NCI-H2227 (cell line): ENCODE data around the gene BACH2.
A peak's percentile ranks its signal among the peaks of the same experiment; 100 is the strongest.
"Not testable (repeated sequence)": the region's sequence is repeated elsewhere in the genome, so short reads cannot be mapped to it uniquely, and the experiment has no call there.

Experiments
- DNase-seq: peaks from one replicate; lab custom pipeline; 2025; ENCODE audit not compliant: unreplicated experiment; lab: John Stamatoyannopoulos, UW

The BACH2 gene

GRCh38 chr6:90296341-90297114 lies at the start of gene BACH2:
BACH2 (minus strand) TSS chr6:90296843; CDS start chr6:90008844, 287,999 bp downstream.
- DNase-seq: peak; percentile 93

GRCh38 chr6:90343576-90343975 lies 46.9 kb upstream of the BACH2 start:
- DNase-seq: no peak

GRCh38 chr6:90338409-90338808 lies 41.8 kb upstream of the BACH2 start:
- no peak for DNase-seq

- DNase-seq: no peak
Measured at GRCh38 chr6:90336388-90336947, 39.8 kb upstream of the BACH2 start.

- no peak for DNase-seq
Measured at GRCh38 chr6:90333928-90334327, 37.3 kb upstream of the BACH2 start.

- not testable (repeated sequence) for DNase-seq
Measured at GRCh38 chr6:90332978-90333543, 36.4 kb upstream of the BACH2 start.

GRCh38 chr6:90329386-90330077 lies 32.9 kb upstream of the BACH2 start:
- no peak for DNase-seq

- no peak for DNase-seq
Measured at GRCh38 chr6:90328004-90328403, 31.4 kb upstream of the BACH2 start.

- no peak for DNase-seq
Measured at GRCh38 chr6:90326404-90327057, 29.9 kb upstream of the BACH2 start.

GRCh38 chr6:90323706-90324105 lies 27.1 kb upstream of the BACH2 start:
- DNase-seq: no peak

GRCh38 chr6:90322976-90323474 lies 26.4 kb upstream of the BACH2 start:
- no peak for DNase-seq

- DNase-seq: no peak
Measured at GRCh38 chr6:90319979-90320685, 23.5 kb upstream of the BACH2 start.

- no peak for DNase-seq
Measured at GRCh38 chr6:90319044-90319443, 22.4 kb upstream of the BACH2 start.

GRCh38 chr6:90315986-90316385 lies 19.3 kb upstream of the BACH2 start:
- no peak for DNase-seq

GRCh38 chr6:90315354-90315950 lies 18.8 kb upstream of the BACH2 start:
- no peak for DNase-seq

- DNase-seq: no peak
Measured at GRCh38 chr6:90314514-90314913, 17.9 kb upstream of the BACH2 start.

GRCh38 chr6:90311569-90311968 lies 14.9 kb upstream of the BACH2 start:
- no peak for DNase-seq

GRCh38 chr6:90305800-90306448 lies 9.3 kb upstream of the BACH2 start:
- DNase-seq: no peak

- DNase-seq: no peak
Measured at GRCh38 chr6:90304308-90304707, 7.7 kb upstream of the BACH2 start.

GRCh38 chr6:90303039-90303438 lies 6.4 kb upstream of the BACH2 start:
- DNase-seq: no peak
